B cell (primary cell): ENCODE data around the gene NTRK3. TPM values are rescaled to one million over a fixed set of nuclear protein-coding genes. Genes with fewer than 3 reads are reported as not detected.
"Not testable (repeated sequence)": the region's sequence is repeated elsewhere in the genome, so short reads cannot be mapped to it uniquely, and the experiment has no call there.

Experiments used
- ATAC-seq: fragments of 200-7000 bp; cut with Tn5 transposase; one replicate; pipeline ENCODE4 v1.10.0; 2021; ENCODE audit warnings: low read depth, mild to moderate bottlenecking, moderate number of reproducible peaks, moderate library complexity
- CTCF ChIA-PET: fragments of 350-600 bp; sonication (Branson Sonifier 250); formaldehyde crosslinking; loops from one replicate; lab custom pipeline; 2021; ENCODE audit warnings: antibody characterized with exemption, inconsistent platforms; lab: Charles Lee
- POLR2A ChIA-PET: fragments of 350-600 bp; sonication (Branson Sonifier 250); formaldehyde crosslinking; loops from one replicate; lab custom pipeline; 2021; ENCODE audit warnings: antibody characterized with exemption; lab: Charles Lee
- DNase-seq: peaks from one replicate; pipeline ENCODE4 v3.0.0; 2013
- H2AFZ ChIP-seq: 2 replicates; pipeline ENCODE4 v1.6.1; 2012; ENCODE audit warnings: mild to moderate bottlenecking, low read depth, low read length; ENCODE audit not compliant: insufficient read depth, poor library complexity, severe bottlenecking
- H3K27ac ChIP-seq, 2 donors: 1 replicate in 1 of 2; 2 replicates in 1 of 2; pipeline ENCODE4 v1.5.1; 2012 to 2013; ENCODE audit warnings: low read length in 2 of 2, mild to moderate bottlenecking in 2 of 2, moderate library complexity in 1 of 2
- H3K27me3 ChIP-seq, 4 experiments: fragments of 200-600 bp in 1 of 4; sonication (generic) in 1 of 4; replicated peaks in 1 of 4; 1 replicate in 2 of 4; 2 replicates in 2 of 4; pipeline versions ENCODE4 v1.6.1 to v1.7.0; 2013 to 2016; ENCODE audit warnings: low read length in 3 of 4, mild to moderate bottlenecking in 2 of 4, mixed read lengths in 1 of 4, moderate library complexity in 1 of 4; ENCODE audit not compliant: insufficient read depth in 4 of 4, control insufficient read depth in 3 of 4; ENCODE audit errors: control extremely low read depth in 1 of 4
- H3K36me3 ChIP-seq, 2 experiments: replicated peaks in 1 of 2; 1 replicate in 1 of 2; 2 replicates in 1 of 2; pipeline versions ENCODE4 v1.6.1 to v1.7.1; 2013; ENCODE audit warnings: low read length in 1 of 2; ENCODE audit not compliant: insufficient read depth in 2 of 2, control insufficient read depth in 1 of 2; ENCODE audit errors: control extremely low read depth in 1 of 2, extremely low read depth in 1 of 2
- H3K4me1 ChIP-seq, 2 donors: fragments of 200-600 bp in 1 of 2; sonication (generic) in 1 of 2; 1 replicate in 1 of 2; 2 replicates in 1 of 2; pipeline versions ENCODE4 v1.5.1 to v1.6.1; 2013 to 2017; ENCODE audit warnings: low read length in 2 of 2; ENCODE audit not compliant: control insufficient read depth in 2 of 2, insufficient read depth in 2 of 2
- H3K4me2 ChIP-seq: replicated peaks from 2 replicates; pipeline ENCODE3; 2012; ENCODE audit warnings: mild to moderate bottlenecking, low read depth, low read length; ENCODE audit not compliant: poor library complexity, severe bottlenecking
- H3K4me3 ChIP-seq, 5 experiments: fragments of 200-600 bp in 1 of 5; sonication (generic) in 1 of 5; 1 replicate in 3 of 5; 2 replicates in 2 of 5; pipeline versions ENCODE4 v1.5.1 to v1.7.0; 2011 to 2016; ENCODE audit warnings: low read length in 4 of 5, mild to moderate bottlenecking in 4 of 5, low read depth in 2 of 5, control low read depth in 1 of 5, moderate library complexity in 1 of 5; ENCODE audit not compliant: insufficient read depth in 1 of 5; ENCODE audit errors: control extremely low read depth in 1 of 5, extremely low read depth in 1 of 5
- H3K79me2 ChIP-seq: fragments of 200-600 bp; sonication (generic); one replicate; pipeline ENCODE4 v1.6.0; 2016; ENCODE audit warnings: low read length; ENCODE audit not compliant: control insufficient read depth, insufficient read depth
- H3K9ac ChIP-seq: fragments of 200-600 bp; sonication (generic); 2 replicates; pipeline ENCODE4 v1.6.1; 2017; ENCODE audit warnings: mild to moderate bottlenecking, low read length, moderate library complexity
- H3K9me3 ChIP-seq, 3 donors: one replicate each; pipeline versions ENCODE4 v1.6.1 to v1.7.1; 2013; ENCODE audit warnings: low read length in 2 of 3; ENCODE audit not compliant: control insufficient read depth in 2 of 3, insufficient read depth in 1 of 3; ENCODE audit errors: control extremely low read depth in 1 of 3
- H4K20me1 ChIP-seq: 2 replicates; pipeline ENCODE4 v1.6.0; 2012; ENCODE audit warnings: mild to moderate bottlenecking, low read length; ENCODE audit not compliant: insufficient read depth, control insufficient read depth, poor library complexity, severe bottlenecking
- H3K27ac Mint-ChIP-seq: one replicate; pipeline ENCODE4 v1.8.0; 2021; ENCODE audit warnings: mixed read lengths
- H3K27me3 Mint-ChIP-seq: one replicate; pipeline ENCODE4 v1.8.0; 2021; ENCODE audit warnings: mixed read lengths
- H3K4me1 Mint-ChIP-seq: one replicate; pipeline ENCODE4 v1.8.0; 2021; ENCODE audit warnings: mixed read lengths
- H3K4me3 Mint-ChIP-seq: one replicate; pipeline ENCODE4 v1.8.0; 2021; ENCODE audit warnings: mixed read lengths
- H3K9me3 Mint-ChIP-seq: one replicate; pipeline ENCODE4 v1.8.0; 2022; ENCODE audit warnings: mixed read lengths; ENCODE audit not compliant: insufficient read depth
- EZH2 ChIP-seq: IDR thresholded peaks from 2 replicates; pipeline ENCODE4 v1.6.1; 2012; ENCODE audit warnings: borderline replicate concordance, low read depth, mild to moderate bottlenecking, moderate library complexity, low read length; ENCODE audit not compliant: insufficient read depth, poor library complexity, severe bottlenecking
- WGBS: methylation state at CpG from one replicate; pipeline ENCODE4 v1.1.5; 2013; ENCODE audit warnings: missing lambda C conversion rate; ENCODE audit not compliant: insufficient coverage; 5-methylcytosine and 5-hydroxymethylcytosine counted together
- intact Hi-C: fragments of 100-400 bp; cut with micrococcal nuclease; formaldehyde crosslinking; loops from one replicate; pipeline ENCODE4 v1.10.0; 2022
- polyA plus RNA-seq: library from polyadenylated mRNA; depleted of rRNA; stranded (reverse); fragments of >200 nt; gene quantifications from 2 replicates; pipeline ENCODE4 v1.2.3, GENCODE V29; 2012
- total RNA-seq, 2 donors: library from RNA; stranded (reverse); fragments of 120-200 nt in 1 of 2; gene quantifications; 1 replicate in 1 of 2; 2 replicates in 1 of 2; pipeline versions ENCODE4 v1.2.3 to v1.2.4, GENCODE V29; 2013 to 2022
- TF ChIP-seq, protein P1 (sequence below): fragments of 200-600 bp; IDR thresholded peaks from one replicate; pipeline ENCODE4 v1.8.0; 2022; ENCODE audit warnings: antibody characterized with exemption, mild to moderate bottlenecking

NTRK3 gene
- total and polyA plus RNA-seq, 2 donors (not counting 1 experiment from before 2014, with no cell fraction given) = not detected

DNA sequence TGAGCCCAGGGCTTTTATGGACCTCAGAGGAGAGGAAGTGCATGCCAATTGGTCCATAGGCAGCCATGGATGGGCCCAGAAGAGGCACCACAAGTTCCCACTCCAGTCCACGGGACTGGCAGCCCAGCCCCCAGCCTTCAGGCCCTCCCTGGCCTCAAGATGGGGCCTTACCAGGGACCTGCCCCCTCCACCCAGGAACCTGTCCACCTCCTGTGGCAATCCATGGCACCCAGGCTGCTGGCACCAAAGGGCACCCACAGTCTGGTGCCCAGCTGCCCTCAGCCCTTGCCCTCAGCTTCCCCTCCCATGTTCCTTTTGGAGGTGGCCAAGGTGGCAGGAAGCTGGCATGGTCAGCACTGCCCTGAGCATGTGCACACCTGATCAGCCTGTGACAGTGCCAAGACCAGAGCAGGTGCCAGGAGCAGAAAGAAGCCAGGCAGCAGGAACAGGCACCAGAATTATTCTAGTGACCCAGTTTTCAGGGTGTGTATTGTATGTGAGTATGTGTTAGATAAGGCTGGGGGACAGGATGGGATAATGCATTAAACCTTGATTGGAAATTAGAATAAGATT is 415.0 kb downstream of the NTRK3 start:
- WGBS = 83% methylated on average over 1 of the region's 1 CpG
- H3K27ac Mint-ChIP-seq = no peak overlapping the region
- ATAC-seq = no peak
- intact Hi-C loops = no loop called here
- peaks cover 0 to 10% (median 0%) of the 10 kb centered on the region in 3 donors for H3K9me3 ChIP-seq
- TF ChIP-seq, protein P1, sequence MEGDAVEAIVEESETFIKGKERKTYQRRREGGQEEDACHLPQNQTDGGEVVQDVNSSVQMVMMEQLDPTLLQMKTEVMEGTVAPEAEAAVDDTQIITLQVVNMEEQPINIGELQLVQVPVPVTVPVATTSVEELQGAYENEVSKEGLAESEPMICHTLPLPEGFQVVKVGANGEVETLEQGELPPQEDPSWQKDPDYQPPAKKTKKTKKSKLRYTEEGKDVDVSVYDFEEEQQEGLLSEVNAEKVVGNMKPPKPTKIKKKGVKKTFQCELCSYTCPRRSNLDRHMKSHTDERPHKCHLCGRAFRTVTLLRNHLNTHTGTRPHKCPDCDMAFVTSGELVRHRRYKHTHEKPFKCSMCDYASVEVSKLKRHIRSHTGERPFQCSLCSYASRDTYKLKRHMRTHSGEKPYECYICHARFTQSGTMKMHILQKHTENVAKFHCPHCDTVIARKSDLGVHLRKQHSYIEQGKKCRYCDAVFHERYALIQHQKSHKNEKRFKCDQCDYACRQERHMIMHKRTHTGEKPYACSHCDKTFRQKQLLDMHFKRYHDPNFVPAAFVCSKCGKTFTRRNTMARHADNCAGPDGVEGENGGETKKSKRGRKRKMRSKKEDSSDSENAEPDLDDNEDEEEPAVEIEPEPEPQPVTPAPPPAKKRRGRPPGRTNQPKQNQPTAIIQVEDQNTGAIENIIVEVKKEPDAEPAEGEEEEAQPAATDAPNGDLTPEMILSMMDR = no peak
- no peak for TF ChIP-seq EZH2
- no peak overlapping the region for H3K9ac ChIP-seq
- no peaks in the 10 kb centered on the region for H3K36me3 ChIP-seq
- no peak overlapping the region for H3K4me2 ChIP-seq
- ChIA-PET POLR2A (no interaction called here), CTCF (no interaction called here)
- H2AFZ ChIP-seq = no peak overlapping the region
- no peaks in the 10 kb centered on the region for H4K20me1 ChIP-seq
- H3K4me3 Mint-ChIP-seq = no peak overlapping the region
- no peaks in the 10 kb centered on the region for H3K4me1 Mint-ChIP-seq
- no peak overlapping the region for H3K27ac ChIP-seq
- H3K4me1 ChIP-seq = no peaks in the 10 kb centered on the region
- no peak overlapping the region for H3K4me3 ChIP-seq
- peaks cover 4% of the 10 kb centered on the region for H3K9me3 Mint-ChIP-seq
- no peaks in the 10 kb centered on the region for H3K79me2 ChIP-seq
- H3K27me3 Mint-ChIP-seq = no peaks in the 10 kb centered on the region
- no peaks in the 10 kb centered on the region for H3K27me3 ChIP-seq
- no peak for DNase-seq

DNA sequence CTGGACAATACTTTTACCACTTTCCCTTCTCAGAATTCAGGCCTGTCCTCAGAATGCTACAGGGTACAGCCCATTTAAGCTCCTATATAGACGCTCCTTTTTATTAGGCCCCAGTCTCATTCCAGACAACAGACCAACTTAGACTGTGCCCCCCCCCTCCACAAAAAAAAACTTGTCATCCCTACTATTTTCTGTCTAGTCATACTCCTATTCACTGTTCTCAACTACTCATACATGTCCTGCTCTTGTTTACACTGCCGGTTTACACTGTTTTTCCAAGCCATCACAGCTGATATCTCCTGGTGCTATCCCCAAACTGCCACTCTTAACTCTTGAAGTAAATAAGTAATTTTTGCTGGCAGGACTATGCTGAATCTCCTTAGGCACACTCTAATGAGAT is 420.7 kb downstream of the NTRK3 start:
- H3K4me1 ChIP-seq, POLR2A ChIA-PET, H3K9ac ChIP-seq, H3K79me2 ChIP-seq, H3K36me3 ChIP-seq, H4K20me1 ChIP-seq, H2AFZ ChIP-seq, H3K9me3 ChIP-seq, H3K9me3 Mint-ChIP-seq, H3K4me1 Mint-ChIP-seq, H3K27ac Mint-ChIP-seq, H3K27me3 Mint-ChIP-seq, CTCF ChIA-PET, H3K4me3 ChIP-seq, H3K4me2 ChIP-seq, H3K4me3 Mint-ChIP-seq, H3K27me3 ChIP-seq, DNase-seq, H3K27ac ChIP-seq, intact Hi-C loops, ATAC-seq: not testable (repeated sequence)
- WGBS = no CpG with 5 or more reads among the region's 2 CpGs

DNA sequence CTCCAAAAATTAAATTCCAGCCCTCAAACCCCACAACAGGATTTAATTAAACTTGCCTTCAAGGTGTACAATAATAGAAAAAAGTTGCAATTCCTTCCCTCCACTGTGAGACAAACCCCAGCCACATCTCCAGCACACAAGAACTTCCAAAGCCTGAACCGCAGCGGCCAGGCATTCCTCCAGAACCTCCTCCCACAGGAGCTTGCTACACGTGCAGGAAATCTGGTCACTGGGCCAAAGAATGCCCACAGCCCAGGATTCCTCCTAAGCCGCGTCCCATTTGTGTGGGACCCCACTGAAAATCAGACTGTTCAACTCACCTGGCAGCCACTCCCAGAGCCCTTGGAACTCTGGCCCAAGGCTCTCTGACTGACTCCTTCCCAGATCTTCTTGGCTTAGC is 423.2 kb downstream of the NTRK3 start:
- H3K4me1 ChIP-seq, DNase-seq, intact Hi-C loops, ATAC-seq, H3K9me3 ChIP-seq, H3K27ac Mint-ChIP-seq, H3K9me3 Mint-ChIP-seq, H3K4me3 ChIP-seq, H3K27ac ChIP-seq, H3K4me3 Mint-ChIP-seq, POLR2A ChIA-PET, H3K4me1 Mint-ChIP-seq, H3K79me2 ChIP-seq, H3K27me3 ChIP-seq, H3K36me3 ChIP-seq, H3K9ac ChIP-seq, H2AFZ ChIP-seq, H4K20me1 ChIP-seq, CTCF ChIA-PET, H3K4me2 ChIP-seq, H3K27me3 Mint-ChIP-seq: not testable (repeated sequence)
- 93% methylated on average over 5 of the region's 5 CpGs for WGBS
